Measurements from ENCODE around the gene SH2D5. TPM values are rescaled to one million over a fixed set of nuclear protein-coding genes. Genes with fewer than 3 reads are reported as not detected.
A peak's percentile ranks its signal among the peaks of the same experiment; 100 is the strongest.

Gene SH2D5
- total and polyA plus RNA-seq, 3 experiments from 2014 or later = 0.13 to 0.24 TPM; not detected in 1

DNA sequence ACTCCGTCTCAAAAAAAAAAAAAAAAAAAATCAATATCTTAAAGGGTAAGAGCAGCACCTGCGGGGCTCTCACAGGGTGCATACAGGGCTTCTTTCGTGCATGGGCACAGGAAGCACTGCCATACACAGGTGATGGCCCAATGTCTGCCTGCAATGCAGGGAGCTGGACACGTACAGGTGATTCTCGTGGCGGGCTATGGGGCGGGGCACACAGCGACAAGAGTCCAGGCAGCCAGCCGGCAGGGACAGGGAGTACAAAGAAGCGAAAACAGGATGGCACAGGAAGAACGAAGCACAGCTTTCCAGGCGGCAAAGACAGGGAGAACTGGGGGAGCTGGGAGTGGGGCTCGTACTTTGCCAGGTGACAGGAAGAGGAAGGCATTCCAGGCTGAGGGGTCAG is 16.3 kb downstream of the SH2D5 start:
- Mint-ChIP-seq H3K27ac (peak overlapping the region in 3 of 8 donors; percentile 47 to 71 (median 63)), H3K36me3 (no peaks in the 10 kb centered on the region), H3K27me3 (peaks cover 26 to 30% of the 10 kb centered on the region in 2 donors), H3K9me3 (no peaks in the 10 kb centered on the region), H3K4me1 (peaks cover 0 to 15% (median 8%) of the 10 kb centered on the region in 3 donors), H3K4me3 (peak overlapping the region; percentile 38 to 85 (median 72))
- no peaks in the 10 kb centered on the region for H3K4me1 ChIP-seq (ENCODE audit: insufficient read depth, low read length)
- H3K27me3 ChIP-seq (ENCODE audit: insufficient read depth, low read length, poor library complexity, severe bottlenecking) = no peaks in the 10 kb centered on the region
- ChIA-PET CTCF (interaction anchor here (1.0 kb wide), 1 partner anchor 16 kb away, joined by 3 read pairs; the partner anchor contains the start of gene SH2D5), POLR2A (interaction anchor here (0.6 to 0.7 kb wide), 3 partner anchors 66 to 1734 kb away, joined by 3 to 9 read pairs (median 6); no protein-coding TSS in a partner anchor)
- no peak for DNase-seq
- no peak overlapping the region for H3K27ac ChIP-seq (ENCODE audit: low read depth, low read length)
- H3K36me3 ChIP-seq (ENCODE audit: insufficient read depth, low read length) = no peaks in the 10 kb centered on the region
- H3K9me3 ChIP-seq (ENCODE audit: low read length) = no peaks in the 10 kb centered on the region
- no peak overlapping the region for H3K4me3 ChIP-seq (ENCODE audit: low read length)

DNA sequence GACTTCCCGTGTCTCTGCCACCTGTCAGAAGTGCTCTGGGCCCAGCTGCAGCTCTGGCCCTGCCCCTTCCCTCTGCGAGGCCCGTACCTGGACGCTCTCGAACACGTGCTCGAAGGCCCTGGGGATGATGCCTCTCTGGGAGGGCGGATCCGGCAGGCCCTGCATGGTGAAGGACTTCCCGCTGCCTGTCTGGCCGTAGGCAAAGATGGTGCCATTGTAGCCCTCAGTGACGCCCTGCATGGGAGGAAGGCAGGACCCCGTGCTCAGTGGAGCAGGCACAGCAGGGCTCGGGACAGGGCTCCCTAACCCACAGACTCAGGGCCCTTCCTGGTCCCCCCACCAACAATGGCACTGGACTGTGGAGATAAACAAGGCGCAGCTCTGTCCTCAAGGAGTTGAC is 17.1 kb downstream of the SH2D5 start:
- Histone ChIP-seq H3K9me3 (ENCODE audit: low read length) (no peaks in the 10 kb centered on the region), H3K36me3 (ENCODE audit: insufficient read depth, low read length) (no peaks in the 10 kb centered on the region), H3K27me3 (ENCODE audit: insufficient read depth, low read length, poor library complexity, severe bottlenecking) (no peaks in the 10 kb centered on the region), H3K27ac (ENCODE audit: low read depth, low read length) (no peak overlapping the region), H3K4me1 (ENCODE audit: insufficient read depth, low read length) (no peaks in the 10 kb centered on the region), H3K4me3 (ENCODE audit: low read length) (no peak overlapping the region)
- peaks cover 30 to 32% of the 10 kb centered on the region in 2 donors for H3K27me3 Mint-ChIP-seq
- CTCF ChIA-PET = interaction anchor here (2.1 kb wide), 1 partner anchor 18 kb away, joined by 8 read pairs; no protein-coding TSS in a partner anchor
- no peak overlapping the region for H3K4me3 Mint-ChIP-seq
- peaks cover 0 to 15% (median 8%) of the 10 kb centered on the region in 3 donors for H3K4me1 Mint-ChIP-seq
- POLR2A ChIA-PET = interaction anchor here (0.7 kb wide), 1 partner anchor 1735 kb away, joined by 6 read pairs; no protein-coding TSS in a partner anchor
- no peaks in the 10 kb centered on the region for H3K9me3 Mint-ChIP-seq
- H3K36me3 Mint-ChIP-seq = no peaks in the 10 kb centered on the region
- no peak overlapping the region for H3K27ac Mint-ChIP-seq
- no peak for DNase-seq

DNA sequence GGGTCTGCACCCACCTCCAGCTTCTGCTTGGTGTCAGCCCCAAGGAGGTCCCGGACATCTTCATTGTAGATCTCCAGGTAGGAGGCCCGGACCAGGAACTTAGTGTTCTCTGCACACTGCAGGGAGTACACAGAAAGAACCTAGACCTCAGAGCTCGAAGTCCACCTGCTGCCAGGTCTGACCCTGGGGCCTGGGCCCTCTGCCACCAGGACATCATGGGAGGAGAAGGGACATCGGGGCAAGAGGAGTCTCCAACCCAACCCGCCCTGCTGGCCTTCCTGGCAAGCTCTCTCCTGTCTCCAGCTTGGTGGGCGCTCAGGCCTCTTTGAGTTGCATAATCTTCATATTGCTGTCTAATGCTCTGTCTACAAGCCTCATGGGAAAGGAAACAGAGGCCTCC is 19.1 kb downstream of the SH2D5 start:
- ChIA-PET CTCF (interaction anchor here (2.1 kb wide), 1 partner anchor 16 kb away, joined by 8 read pairs; no protein-coding TSS in a partner anchor), POLR2A (no interaction called here)
- no peaks in the 10 kb centered on the region for H3K9me3 Mint-ChIP-seq
- no peaks in the 10 kb centered on the region for H3K36me3 Mint-ChIP-seq
- H3K4me3 Mint-ChIP-seq = no peak overlapping the region
- H3K27me3 ChIP-seq (ENCODE audit: insufficient read depth, low read length, poor library complexity, severe bottlenecking) = no peaks in the 10 kb centered on the region
- peak overlapping the region in 1 of 8 donors; percentile 84 for H3K27ac Mint-ChIP-seq
- H3K27me3 Mint-ChIP-seq = peaks cover 27% of the 10 kb centered on the region in 2 donors
- H3K4me3 ChIP-seq (ENCODE audit: low read length) = no peak overlapping the region
- no peaks in the 10 kb centered on the region for H3K36me3 ChIP-seq (ENCODE audit: insufficient read depth, low read length)
- no peaks in the 10 kb centered on the region for H3K9me3 ChIP-seq (ENCODE audit: low read length)
- no peak for DNase-seq
- H3K4me1 Mint-ChIP-seq = peaks cover 0 to 15% (median 5%) of the 10 kb centered on the region in 3 donors
- H3K27ac ChIP-seq (ENCODE audit: low read depth, low read length) = no peak overlapping the region
- H3K4me1 ChIP-seq (ENCODE audit: insufficient read depth, low read length) = no peaks in the 10 kb centered on the region

DNA sequence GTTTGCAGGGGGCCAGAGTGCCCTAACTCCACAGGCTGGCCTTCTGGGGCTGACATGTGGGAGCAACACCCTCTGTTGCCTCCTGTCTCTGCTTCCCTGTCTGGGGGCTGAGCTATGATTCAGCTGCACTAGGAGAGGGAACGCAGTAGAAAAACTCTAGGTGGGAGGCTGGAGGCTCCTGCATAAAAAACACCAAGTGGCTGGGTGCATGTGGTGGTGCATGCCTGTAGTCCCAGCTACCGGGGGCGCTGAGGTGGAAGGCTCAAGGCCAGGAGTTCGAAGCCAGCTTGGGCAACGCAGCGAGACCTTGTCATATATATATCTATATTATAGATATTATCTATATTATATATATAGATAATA is 20.3 kb downstream of the SH2D5 start:
- Histone ChIP-seq H3K27me3 (ENCODE audit: insufficient read depth, low read length, poor library complexity, severe bottlenecking) (no peaks in the 10 kb centered on the region), H3K27ac (ENCODE audit: low read depth, low read length) (no peak overlapping the region), H3K4me3 (ENCODE audit: low read length) (no peak overlapping the region), H3K4me1 (ENCODE audit: insufficient read depth, low read length) (no peaks in the 10 kb centered on the region), H3K36me3 (ENCODE audit: insufficient read depth, low read length) (no peaks in the 10 kb centered on the region), H3K9me3 (ENCODE audit: low read length) (no peaks in the 10 kb centered on the region)
- Mint-ChIP-seq H3K27ac (no peak overlapping the region), H3K36me3 (no peaks in the 10 kb centered on the region), H3K9me3 (no peaks in the 10 kb centered on the region), H3K4me3 (no peak overlapping the region), H3K4me1 (peaks cover 0 to 8% (median 5%) of the 10 kb centered on the region in 3 donors), H3K27me3 (peaks cover 22 to 23% of the 10 kb centered on the region in 2 donors)
- DNase-seq = no peak
- CTCF ChIA-PET = interaction anchor here (0.9 to 1.5 kb wide), 2 partner anchors 13 to 15 kb away, joined by 3 read pairs; no protein-coding TSS in a partner anchor
- POLR2A ChIA-PET = no interaction called here

DNA sequence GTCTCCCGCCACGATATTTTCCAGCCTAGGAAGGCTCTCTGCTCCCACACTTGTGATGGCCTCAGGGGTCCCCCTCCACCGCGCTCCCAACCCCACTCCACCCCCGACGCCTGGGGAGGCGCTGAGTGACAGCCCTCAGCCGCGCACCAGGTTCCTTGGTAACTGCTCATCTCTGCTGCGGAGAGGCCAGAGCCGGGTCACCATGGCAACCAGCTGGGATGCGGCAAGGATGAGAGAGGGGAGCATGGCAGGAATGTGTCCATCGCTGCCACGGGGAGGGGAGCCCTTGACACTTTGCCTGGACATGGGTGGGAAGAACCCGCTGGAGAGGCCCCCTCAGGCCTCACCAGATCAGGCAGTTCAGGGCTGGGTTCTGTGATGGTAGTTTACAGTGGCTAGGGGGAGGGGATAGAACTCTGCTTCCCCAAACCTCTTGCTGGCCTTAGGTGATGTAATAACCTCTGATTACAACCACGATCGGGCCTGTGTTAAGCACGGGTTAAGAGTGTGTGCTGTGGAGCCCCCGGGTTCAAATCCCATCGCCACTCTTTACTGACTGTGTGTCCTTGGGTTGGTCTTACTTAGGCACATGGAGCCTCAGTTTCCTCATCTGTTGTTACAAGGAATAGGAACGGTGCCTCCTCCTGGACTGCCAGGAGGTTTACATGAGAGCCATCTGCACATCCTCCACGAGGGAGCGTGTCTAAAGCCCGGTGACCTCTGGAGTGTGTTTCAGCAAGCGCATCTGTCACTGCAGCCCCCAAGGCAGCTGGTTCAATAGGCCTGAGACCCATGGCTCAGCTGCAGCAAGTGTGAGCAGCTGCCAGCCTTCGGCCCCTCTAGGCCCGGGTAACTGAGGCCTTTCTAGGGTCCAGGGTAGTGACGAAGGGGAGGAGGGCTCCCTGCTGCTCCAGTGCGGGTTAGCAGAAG is 21.0 kb downstream of the SH2D5 start:
- Mint-ChIP-seq H3K27ac (no peak overlapping the region), H3K4me1 (peaks cover 0 to 4% (median 4%) of the 10 kb centered on the region in 3 donors), H3K36me3 (no peaks in the 10 kb centered on the region), H3K9me3 (no peaks in the 10 kb centered on the region), H3K4me3 (no peak overlapping the region), H3K27me3 (peaks cover 17 to 19% of the 10 kb centered on the region in 2 donors)
- H3K27me3 ChIP-seq (ENCODE audit: insufficient read depth, low read length, poor library complexity, severe bottlenecking) = no peaks in the 10 kb centered on the region
- DNase-seq = no peak
- ChIA-PET POLR2A (no interaction called here), CTCF (interaction anchor here (0.9 to 1.8 kb wide), 3 partner anchors 13 to 15 kb away, joined by 3 to 5 read pairs (median 3); no protein-coding TSS in a partner anchor)
- H3K4me3 ChIP-seq (ENCODE audit: low read length) = no peak overlapping the region
- no peak overlapping the region for H3K27ac ChIP-seq (ENCODE audit: low read depth, low read length)
- no peaks in the 10 kb centered on the region for H3K4me1 ChIP-seq (ENCODE audit: insufficient read depth, low read length)
- H3K9me3 ChIP-seq (ENCODE audit: low read length) = no peaks in the 10 kb centered on the region
- H3K36me3 ChIP-seq (ENCODE audit: insufficient read depth, low read length) = no peaks in the 10 kb centered on the region

DNA sequence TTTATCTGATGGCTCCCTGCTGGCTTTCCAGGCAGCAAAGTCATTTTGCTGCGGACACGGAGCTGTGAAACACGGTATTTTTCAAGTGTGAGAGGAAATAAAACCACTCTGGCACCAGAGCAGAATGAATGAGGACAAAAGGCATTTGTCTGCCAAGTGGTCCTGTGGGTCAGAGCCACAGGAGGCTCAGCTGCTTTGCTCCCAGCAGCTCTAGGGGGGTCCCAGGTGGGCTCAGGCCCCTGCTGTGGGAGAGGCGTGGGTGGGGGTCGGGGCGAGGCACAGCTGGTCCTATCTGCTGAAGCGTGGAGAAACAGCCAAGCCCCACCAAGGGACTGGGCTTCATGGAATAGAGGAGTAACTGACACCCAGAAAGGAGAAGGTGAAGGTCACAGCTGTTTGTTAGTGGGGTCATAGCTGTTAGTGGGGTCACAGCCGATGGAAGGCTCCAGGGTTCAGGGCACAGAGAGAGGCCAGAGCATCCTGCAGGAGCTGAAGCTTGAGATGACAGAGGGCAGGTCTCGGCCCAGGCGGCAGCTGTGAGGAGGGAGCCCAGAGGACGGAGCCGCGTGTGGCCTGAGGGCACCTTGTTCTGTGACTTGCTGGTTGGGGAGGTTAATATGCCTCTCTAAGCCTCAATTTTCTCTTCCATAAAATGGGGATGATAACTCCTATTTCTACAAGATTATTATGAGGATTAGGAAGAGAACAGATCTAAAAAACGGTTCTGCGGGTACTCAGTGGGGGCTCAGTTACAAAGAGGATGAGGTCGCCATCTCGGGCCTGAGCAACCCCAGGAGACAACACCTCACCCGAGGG is 21.8 kb downstream of the SH2D5 start:
- no peak for DNase-seq
- H3K4me1 ChIP-seq (ENCODE audit: insufficient read depth, low read length) = no peaks in the 10 kb centered on the region

DNA sequence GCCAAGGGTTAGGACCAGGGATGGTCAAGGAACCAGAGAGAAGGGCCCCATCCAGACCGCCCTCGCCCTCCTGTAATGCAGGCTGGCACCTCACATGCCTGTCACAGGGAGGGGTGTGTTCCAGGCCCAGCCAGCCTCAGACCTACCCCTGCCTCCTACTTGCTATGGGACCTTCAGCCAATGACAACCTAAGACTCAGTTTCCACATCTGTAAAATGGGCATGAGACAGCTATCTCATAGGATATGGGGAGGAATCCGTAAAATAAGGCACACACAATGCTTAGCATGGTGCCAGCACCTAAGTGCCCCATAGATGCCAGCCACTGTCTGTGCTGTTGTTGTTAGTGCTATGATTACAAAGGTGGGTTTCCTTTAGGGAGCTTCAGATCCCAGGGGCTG is 22.6 kb downstream of the SH2D5 start:
- no peaks in the 10 kb centered on the region for H3K4me1 ChIP-seq (ENCODE audit: insufficient read depth, low read length)
- Mint-ChIP-seq H3K36me3 (no peaks in the 10 kb centered on the region), H3K27me3 (peaks cover 5 to 8% of the 10 kb centered on the region in 2 donors), H3K4me3 (no peak overlapping the region), H3K27ac (no peak overlapping the region), H3K4me1 (no peaks in the 10 kb centered on the region), H3K9me3 (no peaks in the 10 kb centered on the region)
- no peak overlapping the region for H3K27ac ChIP-seq (ENCODE audit: low read depth, low read length)
- ChIA-PET POLR2A (no interaction called here), CTCF (interaction anchor here (0.5 to 1.8 kb wide), 2 partner anchors 13 to 80 kb away, joined by 3 to 5 read pairs; no protein-coding TSS in a partner anchor)
- no peaks in the 10 kb centered on the region for H3K9me3 ChIP-seq (ENCODE audit: low read length)
- H3K36me3 ChIP-seq (ENCODE audit: insufficient read depth, low read length) = no peaks in the 10 kb centered on the region
- DNase-seq = no peak
- H3K27me3 ChIP-seq (ENCODE audit: insufficient read depth, low read length, poor library complexity, severe bottlenecking) = no peaks in the 10 kb centered on the region
- no peak overlapping the region for H3K4me3 ChIP-seq (ENCODE audit: low read length)

More for the DNA sequence above, 21.8 kb downstream of the SH2D5 start:
- Mint-ChIP-seq H3K4me1 (no peaks in the 10 kb centered on the region), H3K27me3 (peaks cover 10 to 14% of the 10 kb centered on the region in 2 donors), H3K27ac (no peak overlapping the region), H3K36me3 (no peaks in the 10 kb centered on the region), H3K4me3 (no peak overlapping the region), H3K9me3 (no peaks in the 10 kb centered on the region)
- H3K27ac ChIP-seq (ENCODE audit: low read depth, low read length) = no peak overlapping the region
- H3K9me3 ChIP-seq (ENCODE audit: low read length) = no peaks in the 10 kb centered on the region
- ChIA-PET CTCF (interaction anchor here (0.5 to 1.8 kb wide), 3 partner anchors 12 to 79 kb away, joined by 3 to 5 read pairs (median 3); no protein-coding TSS in a partner anchor), POLR2A (no interaction called here)
- H3K4me3 ChIP-seq (ENCODE audit: low read length) = no peak overlapping the region
- H3K27me3 ChIP-seq (ENCODE audit: insufficient read depth, low read length, poor library complexity, severe bottlenecking) = no peaks in the 10 kb centered on the region
- H3K36me3 ChIP-seq (ENCODE audit: insufficient read depth, low read length) = no peaks in the 10 kb centered on the region

All from CD8-positive, alpha-beta memory T cell (primary cell).